ENCODE results near the gene XPOT.

The XPOT gene

GRCh38 chr12:64469455-64470142 lies 65.4 kb downstream of the XPOT start:
- DNase-seq (ENCODE audit: low read depth in 2 of 2), result no peak

DNA sequence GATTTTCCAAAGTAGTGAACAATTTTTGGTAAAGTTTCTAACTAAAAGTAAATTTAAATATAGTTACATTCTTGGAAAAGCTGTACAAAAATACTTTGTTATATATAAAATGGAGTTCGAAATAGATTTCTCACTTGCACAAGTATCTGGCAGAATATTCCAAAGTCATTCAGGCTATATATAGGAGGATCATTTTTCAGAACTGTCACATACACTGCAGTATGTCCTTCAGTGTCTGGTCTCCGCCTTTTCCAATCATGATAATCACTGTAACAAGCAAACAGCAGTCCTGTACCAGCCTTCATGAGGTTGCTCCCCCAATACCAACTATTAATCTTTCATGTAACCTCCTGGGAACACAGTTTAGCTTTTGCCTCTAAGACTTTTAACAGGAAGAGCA lies 66.3 kb downstream of the XPOT start:
- no peak for DNase-seq (ENCODE audit: low read depth in 2 of 2)

- no peak for DNase-seq (ENCODE audit: low read depth in 2 of 2)
Observed at GRCh38 chr12:64473176-64473575, 69.0 kb downstream of the XPOT start.

DNA sequence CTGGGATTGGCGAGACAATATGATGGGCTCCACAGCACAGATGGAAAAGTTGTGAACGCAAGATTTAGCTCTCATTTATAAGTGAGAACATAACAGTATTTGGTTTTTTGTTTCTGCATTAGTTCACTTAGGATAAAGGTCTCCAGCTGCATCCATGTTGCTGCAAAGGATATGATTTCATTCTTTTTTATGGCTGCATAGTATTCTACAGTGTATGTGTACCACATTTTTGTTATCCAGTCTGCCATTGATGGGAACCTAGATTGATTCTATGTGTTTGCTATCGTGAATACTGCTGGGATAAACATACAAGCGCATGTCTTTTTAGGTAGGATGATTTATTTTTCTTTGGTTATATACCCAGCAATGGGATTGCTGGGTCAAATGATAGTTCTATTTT lies 71.3 kb downstream of the XPOT start:
- DNase-seq (ENCODE audit: low read depth in 2 of 2), result no peak

DNA sequence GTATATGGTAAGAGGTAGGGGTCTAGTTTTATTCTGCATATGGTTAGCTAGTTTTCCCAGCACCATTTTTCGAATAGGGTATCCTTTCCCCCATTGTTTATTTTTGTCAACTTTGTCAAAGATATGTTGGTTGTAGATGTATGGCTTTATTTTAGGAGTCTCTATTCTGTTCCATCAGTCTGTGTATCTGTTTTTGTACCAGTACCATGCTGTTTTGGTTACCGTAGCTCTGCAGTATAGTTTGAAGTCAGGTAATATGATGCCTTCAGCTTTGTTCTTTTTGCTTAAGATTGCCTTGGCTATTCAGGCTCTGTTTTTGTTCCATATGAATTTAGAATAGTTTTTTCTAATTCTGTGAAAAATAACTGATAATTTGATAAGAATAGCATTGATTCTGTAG lies 72.7 kb downstream of the XPOT start:
- DNase-seq (ENCODE audit: low read depth in 2 of 2), result no peak

GRCh38 chr12:64478661-64479060 lies 74.5 kb downstream of the XPOT start:
- no peak for DNase-seq (ENCODE audit: low read depth in 2 of 2)

DNA sequence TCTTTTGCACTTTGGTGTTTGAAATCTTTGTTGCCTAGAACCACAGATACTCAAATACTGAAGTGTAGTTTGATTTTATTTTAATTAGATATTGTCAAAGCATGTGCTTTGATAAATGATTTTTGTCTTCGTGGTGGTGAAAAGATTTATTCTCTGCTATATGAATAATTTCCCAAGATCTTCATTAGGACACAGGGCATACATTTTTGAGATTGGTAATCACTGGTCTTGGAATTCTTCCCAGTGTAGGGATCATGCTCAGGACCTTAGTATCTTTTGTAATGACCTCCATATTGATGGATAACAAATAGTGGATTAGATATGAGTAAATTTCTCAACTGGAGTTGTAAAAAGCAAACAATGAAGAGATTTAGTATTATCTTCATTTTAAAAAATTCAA lies 76.0 kb downstream of the XPOT start:
- DNase-seq (ENCODE audit: low read depth in 2 of 2), result no peak

DNA sequence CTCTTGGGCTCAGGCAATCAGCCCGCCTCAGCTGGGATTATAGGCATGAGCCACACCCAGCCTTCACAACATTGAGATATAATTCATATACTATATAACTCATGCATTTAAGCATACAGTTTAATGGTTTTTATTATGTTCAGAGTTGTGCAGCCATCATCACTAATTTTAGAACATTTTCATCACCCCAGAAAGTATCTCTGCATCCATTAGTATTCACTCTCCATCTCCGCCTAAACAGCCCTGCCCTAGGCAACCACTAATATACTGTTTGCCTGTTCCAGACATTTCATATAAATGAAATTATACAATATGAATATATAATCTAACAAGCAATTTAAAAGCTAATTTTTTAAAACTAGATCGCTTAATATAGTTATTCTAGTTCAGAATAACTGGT lies 82.5 kb downstream of the XPOT start:
- DNase-seq (ENCODE audit: low read depth in 2 of 2), result no peak

- DNase-seq (ENCODE audit: low read depth in 2 of 2), result no peak
Observed at GRCh38 chr12:64491718-64492117, 87.5 kb downstream of the XPOT start.

DNA sequence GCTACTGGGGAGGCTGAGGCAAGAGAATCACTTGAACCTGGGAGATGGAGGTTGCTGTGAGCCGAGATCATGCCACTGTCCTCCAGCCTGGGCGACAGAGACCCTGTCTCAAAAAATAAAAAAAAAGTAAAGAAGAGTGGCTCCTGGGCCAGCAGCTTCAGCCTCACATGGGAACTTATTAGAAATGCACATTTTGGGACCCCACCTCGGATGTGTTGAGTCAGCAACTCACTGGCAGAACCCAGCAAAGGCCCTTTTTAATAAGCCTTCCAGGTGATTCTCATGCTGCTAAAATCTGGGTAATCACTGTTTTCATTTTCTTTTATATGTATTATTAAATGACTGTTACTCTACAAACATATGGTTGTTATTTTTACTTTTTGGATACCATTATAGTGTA lies 89.3 kb downstream of the XPOT start:
- no peak for DNase-seq (ENCODE audit: low read depth in 2 of 2)

GRCh38 chr12:64494998-64495729 lies 91.0 kb downstream of the XPOT start:
- DNase-seq (ENCODE audit: low read depth in 2 of 2), result no peak

GRCh38 chr12:64496839-64497400 lies 92.7 kb downstream of the XPOT start:
- DNase-seq (ENCODE audit: low read depth in 2 of 2), result no peak

DNA sequence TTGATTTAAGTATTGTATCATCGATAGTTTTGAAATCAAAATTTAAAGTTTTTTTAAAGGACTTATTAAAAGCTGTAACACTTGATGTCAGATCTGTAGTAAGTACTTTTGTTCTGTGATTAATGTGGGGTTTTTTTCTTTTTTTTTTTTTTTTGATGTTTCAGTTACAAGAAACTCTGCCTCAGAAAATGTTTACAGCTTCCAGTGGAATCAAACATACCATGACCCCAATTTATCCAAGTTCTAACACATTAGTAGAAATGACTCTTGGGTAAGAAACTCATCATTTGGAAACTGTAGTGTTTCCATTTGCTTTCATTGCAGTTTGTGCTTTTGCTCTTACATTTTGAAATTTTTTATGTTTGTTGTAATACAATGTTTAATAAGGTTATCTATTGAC lies 93.3 kb downstream of the XPOT start:
- DNase-seq (ENCODE audit: low read depth in 2 of 2), result no peak

DNA sequence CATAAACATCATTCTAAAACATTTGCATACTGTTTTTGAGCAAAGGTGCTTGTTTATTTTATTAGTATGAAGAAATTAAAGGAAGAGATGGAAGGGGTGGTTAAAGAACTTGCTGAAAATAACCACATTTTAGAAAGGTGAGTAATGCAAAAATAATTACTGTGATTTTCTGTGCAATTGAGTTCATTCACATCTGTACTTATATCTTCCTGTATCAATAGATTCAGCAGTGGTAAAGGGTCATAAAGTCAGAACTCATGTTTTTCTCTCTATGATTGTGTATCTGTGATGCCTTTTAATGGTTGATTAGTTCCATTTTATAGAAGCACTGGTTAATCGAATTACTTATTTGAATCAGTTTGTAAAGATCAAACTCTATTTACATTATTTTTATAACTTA lies 93.7 kb downstream of the XPOT start:
- DNase-seq (ENCODE audit: low read depth in 2 of 2), result no peak

DNA sequence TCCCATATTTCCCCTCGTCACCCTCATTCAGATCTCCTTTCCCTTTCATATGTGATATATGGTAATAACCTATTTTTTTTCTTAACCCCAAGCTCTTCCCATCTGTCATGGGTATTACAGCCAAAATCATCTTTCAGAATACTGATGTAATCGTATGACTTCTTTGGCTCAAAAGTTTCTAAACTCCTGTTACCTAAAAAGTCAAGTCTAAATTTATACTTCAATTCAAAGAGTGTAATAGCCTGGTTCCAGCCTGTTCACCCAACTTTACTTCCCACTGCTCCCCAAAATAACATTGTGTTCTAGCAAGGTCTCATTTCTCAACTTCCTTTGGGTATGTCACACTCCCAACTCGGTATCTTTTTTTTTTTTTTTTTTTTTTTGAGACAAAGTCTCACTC lies 96.2 kb downstream of the XPOT start:
- no peak for DNase-seq (ENCODE audit: low read depth in 2 of 2)
